ENCODE data around the gene POLR2E. TPM values are rescaled to one million over a fixed set of nuclear protein-coding genes. Genes with fewer than 3 reads are reported as not detected.

POLR2E gene
- total RNA-seq, 1 donor from 2014 or later, result 140 TPM

- H3K4me3 ChIP-seq, result no peak overlapping the region
- no peaks in the 10 kb centered on the region for H3K27me3 ChIP-seq (ENCODE audit: low read depth)
- intact Hi-C loops (cut with micrococcal nuclease), result no loop called here
- H3K36me3 ChIP-seq, result peaks cover 17% of the 10 kb centered on the region
- H3K4me1 ChIP-seq, result peaks cover 10% of the 10 kb centered on the region
- no peaks in the 10 kb centered on the region for H3K9me3 ChIP-seq (replicated peaks)
- TF ChIP-seq, protein P1, sequence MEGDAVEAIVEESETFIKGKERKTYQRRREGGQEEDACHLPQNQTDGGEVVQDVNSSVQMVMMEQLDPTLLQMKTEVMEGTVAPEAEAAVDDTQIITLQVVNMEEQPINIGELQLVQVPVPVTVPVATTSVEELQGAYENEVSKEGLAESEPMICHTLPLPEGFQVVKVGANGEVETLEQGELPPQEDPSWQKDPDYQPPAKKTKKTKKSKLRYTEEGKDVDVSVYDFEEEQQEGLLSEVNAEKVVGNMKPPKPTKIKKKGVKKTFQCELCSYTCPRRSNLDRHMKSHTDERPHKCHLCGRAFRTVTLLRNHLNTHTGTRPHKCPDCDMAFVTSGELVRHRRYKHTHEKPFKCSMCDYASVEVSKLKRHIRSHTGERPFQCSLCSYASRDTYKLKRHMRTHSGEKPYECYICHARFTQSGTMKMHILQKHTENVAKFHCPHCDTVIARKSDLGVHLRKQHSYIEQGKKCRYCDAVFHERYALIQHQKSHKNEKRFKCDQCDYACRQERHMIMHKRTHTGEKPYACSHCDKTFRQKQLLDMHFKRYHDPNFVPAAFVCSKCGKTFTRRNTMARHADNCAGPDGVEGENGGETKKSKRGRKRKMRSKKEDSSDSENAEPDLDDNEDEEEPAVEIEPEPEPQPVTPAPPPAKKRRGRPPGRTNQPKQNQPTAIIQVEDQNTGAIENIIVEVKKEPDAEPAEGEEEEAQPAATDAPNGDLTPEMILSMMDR (IDR thresholded peaks at IDR 0.05; ENCODE audit: borderline replicate concordance), result no peak
- DNase-seq, result no peak
- no peak overlapping the region for H3K27ac ChIP-seq (replicated peaks)
Observed at GRCh38 chr19:1084024-1084868, 10.9 kb downstream of the POLR2E start.

GRCh38 chr19:1082928-1083816 is 12.0 kb downstream of the POLR2E start:
- H3K4me1 ChIP-seq, result peaks cover 10% of the 10 kb centered on the region
- DNase-seq, result no peak
- no peaks in the 10 kb centered on the region for H3K9me3 ChIP-seq (replicated peaks)
- TF ChIP-seq, protein P1 (IDR thresholded peaks at IDR 0.05; ENCODE audit: borderline replicate concordance), result no peak
- H3K4me3 ChIP-seq, result peak overlapping the region; percentile 39
- intact Hi-C loops (cut with micrococcal nuclease), result no loop called here
- peaks cover 6% of the 10 kb centered on the region for H3K36me3 ChIP-seq
- H3K27me3 ChIP-seq (ENCODE audit: low read depth), result no peaks in the 10 kb centered on the region
- no peak overlapping the region for H3K27ac ChIP-seq (replicated peaks)

DNA sequence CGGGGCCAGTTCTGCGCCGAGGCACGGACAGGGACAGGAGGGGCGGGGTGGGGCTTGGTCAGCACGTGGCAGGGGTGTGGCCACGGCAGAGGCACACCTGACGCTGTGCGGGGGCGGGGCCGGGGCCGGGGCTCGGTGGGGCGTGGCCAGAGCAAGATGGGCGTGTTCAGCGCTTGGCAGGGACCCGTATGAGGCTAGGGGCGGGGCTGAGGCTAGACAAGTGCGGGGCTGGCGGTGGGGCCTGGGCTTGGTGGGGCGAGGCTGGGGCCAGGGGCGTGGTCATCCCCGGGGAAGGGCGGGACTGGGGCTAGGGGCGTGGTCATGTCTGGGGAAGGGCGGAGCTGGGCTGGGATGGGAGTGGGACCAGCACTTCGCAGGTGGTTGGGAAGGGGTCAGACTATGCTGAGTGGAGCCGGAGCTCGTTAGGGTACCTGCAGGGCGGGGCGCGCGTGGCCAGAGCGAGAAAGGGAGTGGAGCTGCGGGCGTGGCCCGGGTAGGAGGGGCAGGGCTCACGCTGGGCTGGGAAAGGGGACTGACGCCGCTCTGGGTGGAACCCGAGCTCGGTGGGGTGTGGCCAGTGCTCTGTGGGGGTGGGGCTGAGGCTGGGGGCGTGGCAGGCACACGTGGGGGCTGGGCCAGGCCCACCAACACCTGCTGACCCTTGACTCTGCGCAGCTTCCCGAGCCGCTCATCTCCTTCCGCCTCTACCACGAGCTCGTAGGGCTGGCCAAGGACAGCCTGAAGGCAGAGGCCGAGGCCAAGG is 12.8 kb downstream of the POLR2E start:
- peaks cover 10% of the 10 kb centered on the region for H3K4me1 ChIP-seq
- no peaks in the 10 kb centered on the region for H3K36me3 ChIP-seq
- H3K4me3 ChIP-seq, result peak overlapping the region; percentile 39
- no peak overlapping the region for H3K27ac ChIP-seq (replicated peaks)
- H3K9me3 ChIP-seq (replicated peaks), result no peaks in the 10 kb centered on the region
- DNase-seq, result no peak
- intact Hi-C loops (cut with micrococcal nuclease), result no loop called here
- TF ChIP-seq, protein P1 (IDR thresholded peaks at IDR 0.05; ENCODE audit: borderline replicate concordance), result no peak
- H3K27me3 ChIP-seq (ENCODE audit: low read depth), result no peaks in the 10 kb centered on the region

GRCh38 chr19:1081301-1082164 is 13.6 kb downstream of the POLR2E start:
- H3K9me3 ChIP-seq (replicated peaks), result no peaks in the 10 kb centered on the region
- H3K27me3 ChIP-seq (ENCODE audit: low read depth), result no peaks in the 10 kb centered on the region
- H3K27ac ChIP-seq (replicated peaks), result no peak overlapping the region
- no peaks in the 10 kb centered on the region for H3K36me3 ChIP-seq
- TF ChIP-seq, protein P1 (IDR thresholded peaks at IDR 0.05; ENCODE audit: borderline replicate concordance), result no peak
- H3K4me3 ChIP-seq, result peak overlapping the region; percentile 39
- intact Hi-C loops (cut with micrococcal nuclease), result no loop called here
- DNase-seq, result no peak
- H3K4me1 ChIP-seq, result peaks cover 10% of the 10 kb centered on the region

Measured in left ventricle myocardium inferior (tissue), 1 donor.